GM18505 (cell line): ENCODE measurements around the gene MICAL3.
A peak's percentile ranks its signal among the peaks of the same experiment; 100 is the strongest.
"Not testable (repeated sequence)": the region's sequence is repeated elsewhere in the genome, so short reads cannot be mapped to it uniquely, and the experiment has no call there.

Experiments used
- ATAC-seq: cut with Tn5 transposase; IDR thresholded peaks from one replicate; pipeline ENCODE4 v1.9.1; 2021; ENCODE audit not compliant: unreplicated experiment
- POLR2A ChIP-seq: IDR thresholded peaks from 4 replicates; pipeline ENCODE4 v1.6.1; 2011; ENCODE audit warnings: borderline replicate concordance; ENCODE audit not compliant: insufficient read depth, insufficient read length; ENCODE audit errors: extremely low read depth

Gene MICAL3

GRCh38 chr22:18028817-18029527 lies 4.6 kb upstream of the MICAL3 start:
- ATAC-seq = no peak

GRCh38 chr22:18025898-18026297 lies 1.5 kb upstream of the MICAL3 start:
- not testable (repeated sequence) for ATAC-seq

More at GRCh38 chr22:18028817-18029527, 4.6 kb upstream of the MICAL3 start:
- no peak for TF ChIP-seq POLR2A

GRCh38 chr22:18024956-18025720 lies 777 bp upstream of the MICAL3 start:
- no peak for ATAC-seq

GRCh38 chr22:18023509-18024275 lies 669 bp downstream of the MICAL3 start:
- ATAC-seq = peak; percentile 9
- no peak for TF ChIP-seq POLR2A

More at GRCh38 chr22:18024956-18025720, 777 bp upstream of the MICAL3 start:
- no peak for TF ChIP-seq POLR2A

GRCh38 chr22:18022876-18023275 lies 1.5 kb downstream of the MICAL3 start:
- ATAC-seq = no peak
- TF ChIP-seq POLR2A = no peak

- TF ChIP-seq POLR2A = no peak
- ATAC-seq = no peak
These were observed 2.9 kb downstream of the MICAL3 start for GRCh38 chr22:18021431-18021830.

GRCh38 chr22:18020743-18021142 lies 3.6 kb downstream of the MICAL3 start:
- ATAC-seq = not testable (repeated sequence)

GRCh38 chr22:18013947-18014346 lies 10.4 kb downstream of the MICAL3 start:
- ATAC-seq = no peak
- no peak for TF ChIP-seq POLR2A

GRCh38 chr22:18013436-18013835 lies 10.9 kb downstream of the MICAL3 start:
- TF ChIP-seq POLR2A = no peak

GRCh38 chr22:18012531-18012930 lies 11.8 kb downstream of the MICAL3 start:
- no peak for TF ChIP-seq POLR2A
- no peak for ATAC-seq

More at GRCh38 chr22:18013436-18013835, 10.9 kb downstream of the MICAL3 start:
- no peak for ATAC-seq

GRCh38 chr22:18010266-18010665 lies 14.1 kb downstream of the MICAL3 start:
- no peak for ATAC-seq
- TF ChIP-seq POLR2A = no peak

GRCh38 chr22:18008136-18008535 lies 16.2 kb downstream of the MICAL3 start:
- TF ChIP-seq POLR2A = no peak

GRCh38 chr22:18005201-18005926 lies 19.0 kb downstream of the MICAL3 start:
- ATAC-seq = no peak
- no peak for TF ChIP-seq POLR2A

More at GRCh38 chr22:18008136-18008535, 16.2 kb downstream of the MICAL3 start:
- ATAC-seq = no peak

- ATAC-seq = not testable (repeated sequence)
These were observed 22.5 kb downstream of the MICAL3 start for GRCh38 chr22:18001894-18002315.
